ENCODE measurements around the gene PRSS36. TPM values are rescaled to one million over a fixed set of nuclear protein-coding genes. Genes with fewer than 3 reads are reported as not detected.
"Not testable (repeated sequence)": the region's sequence is repeated elsewhere in the genome, so short reads cannot be mapped to it uniquely, and the experiment has no call there.

PRSS36 gene
- polyA plus RNA-seq, 4 donors, result 0.92 to 1.7 (median 1.3) TPM

DNA sequence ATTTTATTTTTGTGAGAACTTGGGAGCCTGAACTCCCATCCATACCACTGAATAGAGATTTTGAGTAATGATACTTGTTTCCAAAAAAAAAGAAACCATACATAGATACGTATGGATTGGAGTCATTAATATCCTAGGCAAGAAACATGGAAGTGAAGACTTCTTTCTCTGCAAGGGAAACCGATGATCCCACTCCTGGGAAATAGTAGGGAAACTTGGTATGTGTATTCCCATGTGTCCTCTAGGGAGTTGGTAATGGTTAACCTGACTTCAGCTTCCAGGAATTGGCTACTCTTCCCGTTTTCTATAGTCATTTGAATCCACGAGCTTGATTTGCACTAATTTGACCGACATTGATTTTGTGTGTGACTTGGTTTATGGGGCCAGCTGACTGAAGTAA is 35.5 kb upstream of the PRSS36 start:
- no peak for DNase-seq (ENCODE audit: low read depth in 4 of 4, low spot score in 2 of 4)

DNA sequence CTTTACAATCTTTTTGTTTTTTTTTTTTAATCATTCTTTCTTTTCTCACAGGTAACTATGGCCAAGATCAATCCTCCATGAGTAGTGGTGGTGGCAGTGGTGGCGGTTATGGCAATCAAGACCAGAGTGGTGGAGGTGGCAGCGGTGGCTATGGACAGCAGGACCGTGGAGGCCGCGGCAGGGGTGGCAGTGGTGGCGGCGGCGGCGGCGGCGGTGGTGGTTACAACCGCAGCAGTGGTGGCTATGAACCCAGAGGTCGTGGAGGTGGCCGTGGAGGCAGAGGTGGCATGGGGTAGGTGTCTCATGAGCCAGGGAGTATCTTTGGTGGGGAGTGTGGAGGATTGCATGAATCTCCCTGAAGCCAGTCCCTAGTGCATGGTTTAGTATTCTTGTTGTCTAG is 35.0 kb upstream of the PRSS36 start:
- no peak for DNase-seq (ENCODE audit: low read depth in 4 of 4, low spot score in 2 of 4)

DNA sequence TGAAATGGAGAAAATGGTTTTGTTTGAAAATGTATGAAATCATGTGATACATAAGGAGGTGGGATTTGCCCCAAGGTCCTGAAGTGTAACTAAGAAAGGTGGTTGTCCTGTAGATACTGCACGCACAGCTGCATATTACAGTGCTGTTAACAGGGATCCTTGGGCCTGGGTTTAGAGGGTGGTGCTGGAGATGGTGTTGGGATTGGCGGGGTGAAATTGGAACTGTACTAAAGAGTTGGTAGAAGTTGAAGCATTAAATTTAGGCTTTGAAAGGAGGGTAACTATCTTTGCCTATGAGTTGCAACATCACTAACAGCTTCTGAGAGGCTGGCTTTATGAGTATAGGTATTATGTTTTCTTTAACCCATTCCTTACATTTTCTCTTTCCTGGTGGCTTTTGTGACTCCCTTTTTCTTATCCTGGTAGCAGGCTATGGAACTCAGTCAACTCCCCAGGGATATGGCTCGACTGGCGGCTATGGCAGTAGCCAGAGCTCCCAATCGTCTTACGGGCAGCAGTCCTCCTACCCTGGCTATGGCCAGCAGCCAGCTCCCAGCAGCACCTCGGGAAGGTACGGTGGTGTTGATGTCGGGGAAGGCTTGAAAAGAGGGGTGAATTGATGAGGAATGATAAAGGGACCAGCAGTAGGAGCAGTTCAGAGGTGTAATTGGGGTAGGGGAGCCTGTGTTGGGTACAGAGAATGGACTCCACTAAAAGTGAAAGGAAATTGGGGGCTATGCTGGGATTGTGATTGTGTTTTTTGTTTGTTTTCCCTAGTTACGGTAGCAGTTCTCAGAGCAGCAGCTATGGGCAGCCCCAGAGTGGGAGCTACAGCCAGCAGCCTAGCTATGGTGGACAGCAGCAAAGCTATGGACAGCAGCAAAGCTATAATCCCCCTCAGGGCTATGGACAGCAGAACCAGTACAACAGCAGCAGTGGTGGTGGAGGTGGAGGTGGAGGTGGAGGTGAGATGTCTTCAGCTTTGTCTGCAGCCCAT is 33.9 kb upstream of the PRSS36 start:
- no peak for DNase-seq (ENCODE audit: low read depth in 4 of 4, low spot score in 2 of 4)

DNA sequence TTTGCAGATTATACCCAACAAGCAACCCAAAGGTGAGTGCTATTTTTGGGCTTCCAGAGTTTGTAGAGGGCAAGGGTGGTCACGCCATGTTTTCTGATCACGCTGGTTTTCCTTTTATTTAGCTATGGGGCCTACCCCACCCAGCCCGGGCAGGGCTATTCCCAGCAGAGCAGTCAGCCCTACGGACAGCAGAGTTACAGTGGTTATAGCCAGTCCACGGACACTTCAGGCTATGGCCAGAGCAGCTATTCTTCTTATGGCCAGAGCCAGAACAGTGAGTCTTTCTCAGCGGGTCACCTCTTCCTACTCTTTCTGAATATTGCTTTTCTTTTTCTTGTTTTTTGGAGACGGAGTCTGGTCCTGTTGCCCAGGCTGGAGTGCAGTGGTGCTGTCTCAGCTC is 32.5 kb upstream of the PRSS36 start:
- no peak for DNase-seq (ENCODE audit: low read depth in 4 of 4, low spot score in 2 of 4)

DNA sequence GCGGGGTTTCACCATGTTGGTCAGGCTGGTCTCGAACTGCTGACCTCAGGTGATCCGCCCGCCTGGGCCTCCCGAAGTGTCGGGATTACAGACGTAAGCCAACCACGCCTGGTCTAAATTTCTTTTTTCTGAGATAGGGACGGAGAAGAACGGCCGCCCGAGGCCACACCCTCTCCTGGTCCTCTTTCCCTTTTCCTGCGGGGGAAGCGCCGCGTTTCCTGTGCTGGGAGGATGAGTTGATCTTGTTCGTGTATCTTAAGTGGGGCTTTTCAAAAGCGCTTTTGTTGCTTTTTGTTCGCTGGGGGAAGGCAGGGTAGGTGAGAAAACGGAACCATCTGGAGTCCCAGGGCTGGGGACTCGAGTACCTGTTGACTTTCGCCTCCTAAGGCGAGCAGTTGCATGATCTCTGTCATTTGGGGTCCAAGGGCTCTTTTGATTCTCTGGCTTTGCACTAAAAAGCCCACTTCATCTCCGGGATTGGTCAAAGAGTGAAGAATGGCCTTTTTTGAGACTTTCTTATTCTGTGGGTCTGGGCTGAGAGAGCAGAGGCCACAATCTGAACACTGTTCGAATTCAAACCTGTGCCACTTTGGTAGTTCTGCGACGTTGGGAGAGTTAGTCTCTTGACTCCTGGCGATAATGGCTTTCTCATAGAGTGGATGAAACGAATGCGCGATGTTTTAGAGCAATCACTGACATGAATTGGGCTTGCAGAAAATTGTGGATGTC is 31.4 kb upstream of the PRSS36 start:
- no peak for DNase-seq (ENCODE audit: low read depth in 4 of 4, low spot score in 2 of 4)

DNA sequence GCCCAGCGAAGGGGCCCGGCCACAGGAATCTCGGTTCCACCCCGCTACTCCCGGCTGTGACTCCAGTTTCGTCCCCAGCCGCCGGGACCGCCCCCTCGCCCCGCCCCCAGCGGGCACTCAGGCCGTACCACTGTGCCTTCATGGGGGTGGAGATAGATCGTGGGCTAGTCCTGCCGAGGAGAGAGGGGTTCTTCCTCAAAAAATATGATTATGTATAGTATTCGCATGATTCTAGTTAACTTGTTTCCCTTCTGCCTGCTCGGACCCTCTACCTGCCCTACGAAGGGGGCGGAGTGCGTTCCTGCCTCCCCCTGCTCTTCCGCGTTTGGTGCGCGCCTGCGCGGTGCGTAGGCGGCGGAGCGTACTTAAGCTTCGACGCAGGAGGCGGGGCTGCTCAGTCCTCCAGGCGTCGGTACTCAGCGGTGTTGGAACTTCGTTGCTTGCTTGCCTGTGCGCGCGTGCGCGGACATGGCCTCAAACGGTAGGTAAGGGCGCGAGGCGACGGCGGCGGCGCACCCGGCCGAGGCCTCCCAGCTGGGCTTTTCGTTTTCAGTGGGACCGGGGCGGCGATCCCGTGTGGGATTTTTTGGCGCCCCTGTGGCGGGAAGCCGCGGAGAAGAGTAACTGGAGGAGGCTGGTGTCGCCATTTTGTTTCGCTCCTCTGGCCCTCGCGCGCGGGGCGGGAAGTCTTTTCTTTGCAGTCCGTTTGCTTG is 30.0 kb upstream of the PRSS36 start, which contains the start of gene FUS:
FUS (plus strand) TSS at position 393 of the 713 bp plus-strand sequence; CDS start at position 469, 76 bp downstream.
- DNase-seq (ENCODE audit: low read depth in 4 of 4, low spot score in 2 of 4), result peak; percentile 84 to 97 (median 90)

DNA sequence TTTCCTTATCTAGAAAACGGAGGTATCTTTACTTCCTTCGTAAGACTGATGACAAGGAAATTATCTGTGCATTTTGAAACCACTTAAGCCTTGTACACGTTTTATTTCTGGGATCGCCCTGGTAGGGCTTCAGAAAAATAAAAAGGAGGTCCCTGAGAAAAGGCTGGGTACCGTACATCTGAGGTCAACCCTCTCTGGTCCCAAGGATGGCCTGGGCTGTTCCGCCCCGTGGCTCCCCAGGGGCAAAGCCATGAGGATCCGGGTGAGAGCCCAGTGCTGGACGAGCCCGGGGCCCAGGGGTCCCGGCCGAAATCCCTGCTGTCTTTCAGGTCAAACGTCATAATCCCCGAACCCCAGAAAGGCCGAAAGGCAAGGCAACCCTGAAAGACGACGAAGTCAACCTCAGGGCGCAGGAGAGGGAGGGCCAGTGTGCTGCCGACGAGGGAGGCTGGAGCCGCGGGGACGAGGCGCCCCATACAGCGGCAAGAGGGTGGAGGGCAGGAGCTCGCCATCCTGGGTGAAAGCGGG is 29.4 kb upstream of the PRSS36 start:
- no peak for DNase-seq (ENCODE audit: low read depth in 4 of 4, low spot score in 2 of 4)

DNA sequence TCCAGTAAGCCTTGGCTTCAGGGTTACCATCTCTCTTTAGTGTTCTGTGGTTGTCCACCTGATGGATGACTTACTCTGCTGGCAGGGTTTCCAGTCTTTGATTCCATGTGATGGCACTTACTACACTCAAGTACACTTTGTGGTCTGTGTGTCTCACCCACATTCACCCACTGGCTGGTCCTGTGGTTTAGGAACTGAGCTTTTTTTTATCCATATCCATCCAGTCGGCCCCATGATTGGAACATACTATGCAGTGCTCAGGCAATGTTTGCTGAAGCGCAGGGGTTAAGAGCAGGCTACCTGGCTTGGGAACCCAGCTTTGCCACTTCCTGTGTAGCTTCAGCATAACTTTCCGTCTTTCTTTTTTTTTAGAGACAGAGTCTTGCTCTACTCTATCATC is 27.3 kb upstream of the PRSS36 start:
- DNase-seq (ENCODE audit: low read depth in 4 of 4, low spot score in 2 of 4), result no peak

DNA sequence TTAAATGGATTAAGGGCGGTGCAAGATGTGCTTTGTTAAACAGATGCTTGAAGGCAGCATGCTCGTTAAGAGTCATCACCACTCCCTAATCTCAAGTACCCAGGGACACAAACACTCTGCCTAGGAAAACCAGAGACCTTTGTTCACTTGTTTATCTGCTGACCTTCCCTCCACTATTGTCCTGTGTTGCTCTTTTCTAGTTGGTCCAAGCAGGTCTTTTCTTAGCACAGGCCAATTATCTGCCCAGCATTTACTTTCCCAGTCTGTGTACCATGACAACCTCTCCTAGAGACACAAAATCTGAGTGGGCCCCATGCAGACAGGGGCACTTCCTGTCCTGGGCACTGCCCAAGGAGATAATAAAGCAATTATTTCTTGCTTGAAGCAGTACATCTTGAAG is 20.2 kb upstream of the PRSS36 start:
- not testable (repeated sequence) for DNase-seq (ENCODE audit: low read depth in 4 of 4, low spot score in 2 of 4)

DNA sequence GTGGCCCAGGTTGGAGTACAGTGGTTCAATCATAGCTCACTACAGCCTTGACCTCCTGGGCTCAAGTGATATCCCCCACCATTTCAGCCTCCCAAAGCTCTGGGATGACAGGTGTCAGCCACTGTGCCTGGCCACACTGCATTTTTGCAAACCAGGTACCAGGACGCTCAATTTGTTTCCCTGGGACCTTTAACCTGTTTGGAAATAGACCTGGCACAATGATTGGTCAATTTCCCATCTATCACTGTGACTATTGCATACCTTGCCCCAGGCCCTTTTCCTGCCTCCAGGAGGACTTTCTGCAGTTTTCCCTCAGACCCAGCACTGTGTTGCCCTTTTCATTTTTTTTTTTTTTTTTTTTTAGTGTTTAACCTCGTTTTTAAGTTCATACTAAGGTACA is 19.0 kb upstream of the PRSS36 start:
- no peak for DNase-seq (ENCODE audit: low read depth in 4 of 4, low spot score in 2 of 4)

DNA sequence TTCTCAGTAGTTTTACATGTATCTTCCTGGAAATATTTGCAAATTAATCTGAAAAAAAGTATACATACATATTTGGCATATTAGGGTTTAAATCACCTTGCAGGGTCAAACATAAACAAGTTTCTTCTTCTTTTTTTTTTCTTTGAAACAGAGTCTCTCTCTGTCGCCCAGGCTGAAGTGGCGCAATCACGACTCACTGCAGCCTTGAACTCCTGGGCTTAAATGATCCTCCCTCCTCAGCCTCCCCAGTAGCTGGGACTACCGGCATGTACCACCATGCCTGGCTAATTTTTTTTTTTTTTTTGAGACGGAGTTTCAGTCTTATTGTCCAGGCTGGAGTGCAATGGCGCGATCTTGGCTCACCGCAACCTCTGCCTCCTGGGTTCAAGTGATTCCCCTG is 17.4 kb upstream of the PRSS36 start:
- DNase-seq (ENCODE audit: low read depth in 4 of 4, low spot score in 2 of 4), result no peak

DNA sequence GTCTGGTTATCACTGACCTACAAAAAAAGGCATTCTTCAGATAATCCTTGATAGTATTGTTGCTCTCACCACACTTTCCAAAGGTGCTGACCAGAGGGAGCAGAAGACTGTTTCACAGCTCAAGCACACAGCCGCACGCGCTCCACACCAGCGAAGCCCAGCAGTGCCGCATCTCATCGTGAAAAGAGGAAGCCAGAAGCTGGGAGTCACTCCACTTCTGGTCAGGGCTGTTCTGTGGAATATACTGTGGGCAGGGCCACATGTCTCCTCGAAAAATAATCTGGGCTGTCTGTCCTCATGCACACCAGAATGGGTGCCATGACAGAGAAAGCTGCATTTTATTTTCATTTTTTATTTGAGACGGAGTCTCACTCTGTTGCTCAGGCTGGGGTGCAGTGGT is 7.3 kb upstream of the PRSS36 start:
- no peak for DNase-seq (ENCODE audit: low read depth in 4 of 4, low spot score in 2 of 4)

DNA sequence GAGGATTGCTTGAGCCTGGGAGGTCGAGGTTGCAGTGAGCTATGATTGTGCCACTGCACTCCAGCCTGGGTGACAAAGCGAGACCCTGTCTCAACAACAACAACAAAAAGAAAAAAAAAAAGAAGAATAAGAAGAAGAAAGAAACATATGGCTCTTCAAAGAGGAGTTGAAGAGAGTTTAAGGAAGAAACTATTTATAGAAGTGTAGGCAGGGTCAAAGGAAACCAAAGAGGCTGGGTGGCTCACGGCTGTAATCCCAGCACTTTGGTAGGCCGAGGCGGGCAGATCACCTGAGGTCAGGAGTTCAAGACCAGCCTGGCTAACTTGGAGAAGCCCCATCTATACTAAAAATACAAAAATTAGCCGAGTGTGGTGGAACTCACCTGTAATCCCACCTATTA is 1.1 kb upstream of the PRSS36 start:
- not testable (repeated sequence) for DNase-seq (ENCODE audit: low read depth in 4 of 4, low spot score in 2 of 4)

DNA sequence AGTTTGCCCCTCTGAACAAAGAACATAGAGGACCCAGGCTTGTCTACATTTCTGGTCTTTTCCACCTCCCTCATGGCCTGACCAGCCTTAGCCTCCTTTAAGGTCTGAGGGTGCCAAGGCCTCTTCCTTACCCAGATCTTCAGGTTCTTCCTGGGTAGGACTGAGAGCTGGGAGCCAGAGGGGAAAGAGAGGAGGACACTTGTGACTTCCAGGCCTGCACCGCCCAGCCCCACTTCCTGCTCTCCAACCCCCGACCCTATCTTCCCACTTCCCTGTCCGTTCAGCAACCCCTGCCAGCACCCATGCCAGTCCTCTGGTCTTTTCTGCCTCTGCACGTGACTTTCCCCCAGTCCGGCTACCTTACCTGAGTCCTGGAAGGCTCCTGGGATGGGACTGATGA is 534 bp downstream of the PRSS36 start:
- DNase-seq (ENCODE audit: low read depth in 4 of 4, low spot score in 2 of 4), result no peak

DNA sequence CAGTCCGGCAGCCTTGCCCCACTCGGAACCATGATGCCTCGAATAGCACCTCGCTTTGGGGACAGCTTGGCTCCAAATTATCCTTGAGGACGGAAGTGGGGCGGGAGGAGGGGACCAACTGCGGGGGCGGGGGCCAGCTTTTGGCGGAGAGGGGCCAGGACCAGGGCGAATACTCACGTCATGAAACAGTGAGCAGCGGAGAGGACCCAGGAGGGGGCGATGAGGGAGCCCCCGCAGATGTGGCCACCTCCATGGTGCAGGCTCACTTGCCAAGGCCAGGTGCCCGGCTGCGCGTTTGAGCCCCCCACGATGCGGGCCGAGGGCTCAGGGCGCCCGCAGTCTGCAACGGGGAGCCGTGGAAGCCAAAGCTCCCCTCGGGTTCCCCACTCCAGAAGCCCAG is 970 bp downstream of the PRSS36 start:
- no peak for DNase-seq (ENCODE audit: low read depth in 4 of 4, low spot score in 2 of 4)

DNA sequence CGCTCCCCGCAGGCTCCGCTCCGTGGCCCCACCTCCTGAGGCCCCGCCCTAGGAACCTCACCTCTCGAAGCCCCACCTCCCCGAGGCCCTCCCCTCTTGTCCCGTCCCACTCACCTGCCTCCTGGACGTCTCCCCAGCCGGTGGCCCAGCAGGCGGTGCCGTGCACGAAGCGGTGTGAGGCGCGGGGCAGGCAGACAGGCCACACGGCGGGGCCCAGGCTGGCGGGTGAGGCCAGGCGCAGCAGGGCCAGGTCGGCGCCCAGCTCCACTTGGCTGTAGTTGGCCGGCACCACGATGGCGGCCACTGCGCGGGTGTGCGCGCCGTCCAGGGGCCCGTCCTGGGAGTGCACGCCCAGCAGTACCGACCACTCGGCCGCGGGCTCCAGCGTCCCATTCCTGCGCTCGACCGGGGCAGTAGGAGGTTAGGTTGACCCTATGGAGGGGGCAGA is 1.6 kb downstream of the PRSS36 start:
- no peak for DNase-seq (ENCODE audit: low read depth in 4 of 4, low spot score in 2 of 4)

DNA sequence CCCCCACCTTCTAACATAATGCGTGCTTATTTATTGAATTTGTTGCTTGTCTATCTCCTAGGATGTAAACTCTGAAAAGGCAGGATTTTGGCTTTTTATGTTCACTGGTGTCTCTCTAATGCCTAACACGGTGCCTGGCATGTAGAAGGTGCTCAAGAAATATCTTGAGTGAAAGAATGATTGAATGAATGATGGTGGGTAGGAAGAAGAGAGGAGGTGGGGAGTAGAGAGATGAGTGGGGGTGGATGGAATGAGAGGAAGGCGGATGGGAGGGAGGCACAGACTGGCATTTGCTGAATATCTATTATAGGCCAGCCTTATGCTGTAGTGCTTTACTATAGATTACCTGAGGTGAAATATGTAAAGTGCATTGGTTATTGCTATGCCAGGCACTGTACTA is 2.3 kb downstream of the PRSS36 start:
- DNase-seq (ENCODE audit: low read depth in 4 of 4, low spot score in 2 of 4), result no peak

DNA sequence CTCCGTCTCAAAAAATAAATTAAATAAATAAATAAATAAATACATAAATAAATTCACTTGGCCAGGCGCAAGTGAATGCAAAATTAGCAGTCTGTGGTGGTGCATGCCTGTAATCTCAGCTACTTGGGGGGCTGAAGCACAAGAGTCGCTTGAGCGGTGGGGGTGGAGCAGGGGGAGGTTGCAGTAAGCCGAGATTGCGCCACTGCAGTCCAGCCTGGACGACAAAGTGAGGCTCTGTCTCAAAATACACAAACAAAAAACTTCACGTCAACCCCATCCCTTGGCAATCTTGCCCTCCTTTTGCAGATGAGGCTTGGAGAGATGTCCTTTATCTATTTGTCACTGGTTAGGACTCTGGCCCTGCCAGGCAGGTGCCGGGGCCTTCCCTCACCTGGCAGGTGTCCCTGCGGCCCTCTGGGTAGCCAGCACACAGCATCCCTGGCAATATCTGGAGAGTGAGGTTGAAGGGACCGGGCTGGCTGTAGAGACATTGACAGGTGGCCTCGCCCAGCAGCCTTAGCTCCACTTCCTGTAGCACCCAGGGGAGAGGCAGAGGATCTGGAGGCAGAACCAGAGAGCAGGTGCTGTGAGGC is 4.4 kb downstream of the PRSS36 start:
- no peak for DNase-seq (ENCODE audit: low read depth in 4 of 4, low spot score in 2 of 4)

DNA sequence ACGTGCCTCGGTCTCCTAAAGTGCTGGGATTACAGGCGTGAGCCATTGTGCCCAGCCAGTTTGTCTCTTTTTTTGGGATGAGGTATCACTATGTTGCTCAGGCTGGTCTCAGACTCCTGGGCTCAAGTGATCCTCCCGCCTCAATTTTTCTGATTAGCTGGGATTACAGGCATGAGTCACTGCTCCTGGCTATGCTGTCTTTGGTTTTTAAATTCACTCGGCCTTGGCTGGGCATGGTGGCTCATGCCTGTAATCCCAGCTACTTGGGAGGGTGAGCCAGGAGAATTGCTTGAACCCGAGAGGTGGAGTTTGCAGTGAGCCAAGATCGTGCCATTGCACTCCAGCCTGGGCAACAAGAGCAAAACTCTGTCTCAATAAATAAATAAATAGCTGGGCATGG is 5.4 kb downstream of the PRSS36 start:
- not testable (repeated sequence) for DNase-seq (ENCODE audit: low read depth in 4 of 4, low spot score in 2 of 4)

DNA sequence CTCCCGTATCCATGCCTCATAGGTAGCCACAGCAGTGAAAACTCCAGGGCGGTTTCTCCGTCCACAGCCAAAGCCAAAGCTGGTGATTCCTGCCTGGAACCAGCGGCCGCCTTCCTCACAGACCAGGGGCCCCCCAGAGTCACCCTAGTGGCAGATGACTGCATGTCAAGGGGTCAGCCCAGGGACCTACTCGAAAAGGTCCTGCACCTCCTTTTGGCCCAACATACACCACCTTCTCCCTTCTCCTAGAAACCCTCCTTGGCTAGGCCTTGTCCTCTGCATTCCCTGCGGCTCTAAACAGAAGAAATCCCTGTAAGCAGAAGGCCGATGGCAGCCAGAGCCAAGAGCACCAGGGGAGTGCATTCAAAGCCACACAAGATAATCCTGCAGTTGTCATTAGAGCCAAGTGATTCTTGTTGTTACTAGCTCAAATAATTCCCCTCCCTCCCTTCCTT is 6.1 kb downstream of the PRSS36 start:
- no peak for DNase-seq (ENCODE audit: low read depth in 4 of 4, low spot score in 2 of 4)
